Suprapubic skin (tissue), 4 donors: ENCODE measurements around the gene C2. TPM values are rescaled to one million over a fixed set of nuclear protein-coding genes. Genes with fewer than 3 reads are reported as not detected.

Source experiments
- DNase-seq, 2 donors: peaks; one replicate each; pipeline ENCODE4 v3.0.0-alpha.2; 2019; ENCODE audit warnings: low spot score in 2 of 2
- H3K27ac ChIP-seq: fragments of 200-600 bp; sonication (generic); one replicate; pipeline ENCODE4 v1.5.1; 2019
- H3K27me3 ChIP-seq: fragments of 200-600 bp; sonication (generic); one replicate; pipeline ENCODE4 v1.5.1; 2019
- H3K36me3 ChIP-seq: fragments of 200-600 bp; sonication (generic); one replicate; pipeline ENCODE4 v1.5.1; 2019
- H3K4me1 ChIP-seq: fragments of 200-600 bp; sonication (generic); one replicate; pipeline ENCODE4 v1.5.1; 2019
- H3K4me3 ChIP-seq: fragments of 200-600 bp; sonication (generic); one replicate; pipeline ENCODE4 v1.5.1; 2019; ENCODE audit warnings: mild to moderate bottlenecking
- H3K9me3 ChIP-seq: fragments of 200-600 bp; sonication (generic); one replicate; pipeline ENCODE4 v1.5.1; 2019
- EP300 ChIP-seq: sonication (generic); formaldehyde crosslinking; IDR thresholded peaks from one replicate; pipeline ENCODE4 v1.6.1; 2017; ENCODE audit warnings: antibody characterized with exemption
- POLR2A ChIP-seq, 2 donors: fragments of 450-650 bp; IDR thresholded peaks; one replicate each; pipeline ENCODE4 v1.6.1; 2017; ENCODE audit warnings: antibody characterized with exemption in 2 of 2, mild to moderate bottlenecking in 2 of 2, moderate library complexity in 2 of 2
- POLR2AphosphoS5 ChIP-seq, 3 donors: sonication (generic); formaldehyde crosslinking; IDR thresholded peaks; one replicate each; pipeline ENCODE4 v1.6.1; 2017; ENCODE audit warnings: antibody characterized with exemption in 3 of 3
- WGBS: methylation state at CpG from one replicate; pipeline ENCODE4 v1.1.5; 2018; 5-methylcytosine and 5-hydroxymethylcytosine counted together
- total RNA-seq, 4 donors: library from RNA; depleted of rRNA; stranded (reverse); fragments of >200 nt; gene quantifications; one replicate each; pipeline ENCODE4 v1.1.0, GENCODE V29; 2016
- TF ChIP-seq, protein P1 (sequence below), 2 donors: fragments of 200-600 bp in 1 of 2; fragments of 450-650 bp in 1 of 2; sonication (generic) in 1 of 2; IDR thresholded peaks; one replicate each; pipeline ENCODE4 v1.5.1; 2016 to 2019; ENCODE audit warnings: antibody characterized with exemption in 2 of 2, mild to moderate bottlenecking in 1 of 2, moderate library complexity in 1 of 2

C2 gene
- total RNA-seq, 4 donors from 2014 or later = 2.6 to 6.4 (median 4.1) TPM

GRCh38 chr6:31933537-31933936 lies 6.0 kb downstream of the C2 start:
- DNase-seq = no peak
- TF ChIP-seq, protein P1, sequence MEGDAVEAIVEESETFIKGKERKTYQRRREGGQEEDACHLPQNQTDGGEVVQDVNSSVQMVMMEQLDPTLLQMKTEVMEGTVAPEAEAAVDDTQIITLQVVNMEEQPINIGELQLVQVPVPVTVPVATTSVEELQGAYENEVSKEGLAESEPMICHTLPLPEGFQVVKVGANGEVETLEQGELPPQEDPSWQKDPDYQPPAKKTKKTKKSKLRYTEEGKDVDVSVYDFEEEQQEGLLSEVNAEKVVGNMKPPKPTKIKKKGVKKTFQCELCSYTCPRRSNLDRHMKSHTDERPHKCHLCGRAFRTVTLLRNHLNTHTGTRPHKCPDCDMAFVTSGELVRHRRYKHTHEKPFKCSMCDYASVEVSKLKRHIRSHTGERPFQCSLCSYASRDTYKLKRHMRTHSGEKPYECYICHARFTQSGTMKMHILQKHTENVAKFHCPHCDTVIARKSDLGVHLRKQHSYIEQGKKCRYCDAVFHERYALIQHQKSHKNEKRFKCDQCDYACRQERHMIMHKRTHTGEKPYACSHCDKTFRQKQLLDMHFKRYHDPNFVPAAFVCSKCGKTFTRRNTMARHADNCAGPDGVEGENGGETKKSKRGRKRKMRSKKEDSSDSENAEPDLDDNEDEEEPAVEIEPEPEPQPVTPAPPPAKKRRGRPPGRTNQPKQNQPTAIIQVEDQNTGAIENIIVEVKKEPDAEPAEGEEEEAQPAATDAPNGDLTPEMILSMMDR (IDR thresholded peaks at IDR 0.05) = no peak
- TF ChIP-seq POLR2AphosphoS5 (IDR thresholded peaks at IDR 0.05) (no peak), POLR2A (IDR thresholded peaks at IDR 0.05) (no peak), EP300 (no peak)
- Histone ChIP-seq H3K27ac (no peak overlapping the region), H3K27me3 (no peaks in the 10 kb centered on the region), H3K4me3 (no peak overlapping the region), H3K4me1 (no peaks in the 10 kb centered on the region), H3K36me3 (no peaks in the 10 kb centered on the region), H3K9me3 (no peaks in the 10 kb centered on the region)
- WGBS = 87% methylated on average over 19 of the region's 19 CpGs

GRCh38 chr6:31935021-31935420 lies 7.5 kb downstream of the C2 start:
- Histone ChIP-seq H3K9me3 (no peaks in the 10 kb centered on the region), H3K36me3 (no peaks in the 10 kb centered on the region), H3K4me3 (no peak overlapping the region), H3K27me3 (no peaks in the 10 kb centered on the region), H3K27ac (no peak overlapping the region), H3K4me1 (no peaks in the 10 kb centered on the region)
- WGBS = 80% methylated on average over 3 of the region's 3 CpGs
- TF ChIP-seq POLR2A (IDR thresholded peaks at IDR 0.05) = no peak
- no peak for TF ChIP-seq POLR2AphosphoS5 (IDR thresholded peaks at IDR 0.05)
- no peak for TF ChIP-seq EP300
- TF ChIP-seq, protein P1 (IDR thresholded peaks at IDR 0.05) = no peak
- no peak for DNase-seq

- Histone ChIP-seq H3K4me1 (no peaks in the 10 kb centered on the region), H3K36me3 (no peaks in the 10 kb centered on the region), H3K4me3 (no peak overlapping the region), H3K9me3 (no peaks in the 10 kb centered on the region), H3K27ac (no peak overlapping the region), H3K27me3 (no peaks in the 10 kb centered on the region)
- DNase-seq = no peak
- TF ChIP-seq, protein P1 (IDR thresholded peaks at IDR 0.05) = no peak
- TF ChIP-seq POLR2A (IDR thresholded peaks at IDR 0.05) (no peak), EP300 (no peak), POLR2AphosphoS5 (IDR thresholded peaks at IDR 0.05) (no peak)
- 85% methylated on average over 9 of the region's 9 CpGs for WGBS
These were observed 8.3 kb downstream of the C2 start for GRCh38 chr6:31935823-31936222.

- Histone ChIP-seq H3K9me3 (no peaks in the 10 kb centered on the region), H3K27ac (no peak overlapping the region), H3K4me1 (peaks cover 6% of the 10 kb centered on the region), H3K27me3 (no peaks in the 10 kb centered on the region), H3K36me3 (no peaks in the 10 kb centered on the region), H3K4me3 (no peak overlapping the region)
- no peak for DNase-seq
- WGBS = 19% methylated on average over 6 of the region's 6 CpGs
- TF ChIP-seq POLR2A (IDR thresholded peaks at IDR 0.05) (no peak), POLR2AphosphoS5 (IDR thresholded peaks at IDR 0.05) (no peak), EP300 (no peak)
- TF ChIP-seq, protein P1 (IDR thresholded peaks at IDR 0.05) = no peak
These were observed 12.7 kb downstream of the C2 start for GRCh38 chr6:31940256-31940664.

DNA sequence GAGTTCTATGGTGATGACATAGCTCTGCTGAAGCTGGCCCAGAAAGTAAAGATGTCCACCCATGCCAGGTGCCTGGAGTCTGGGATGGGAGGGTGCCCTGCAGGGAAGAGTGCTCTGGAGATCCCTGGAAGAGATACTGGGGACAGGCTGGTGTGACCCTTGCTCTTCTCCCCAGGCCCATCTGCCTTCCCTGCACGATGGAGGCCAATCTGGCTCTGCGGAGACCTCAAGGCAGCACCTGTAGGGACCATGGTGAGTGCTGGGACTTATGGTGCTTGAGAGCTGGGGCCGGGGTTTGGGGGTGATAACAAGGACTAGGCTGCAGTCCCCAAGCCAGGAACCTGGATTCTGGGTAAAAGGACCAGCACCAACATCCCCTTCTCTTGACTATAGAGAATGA lies 16.2 kb downstream of the C2 start:
- 86% methylated on average over 3 of the region's 3 CpGs for WGBS
- DNase-seq = no peak
- TF ChIP-seq EP300 (no peak), POLR2A (IDR thresholded peaks at IDR 0.05) (no peak), POLR2AphosphoS5 (IDR thresholded peaks at IDR 0.05) (no peak)
- TF ChIP-seq, protein P1 (IDR thresholded peaks at IDR 0.05) = no peak

More for the DNA sequence above, 16.2 kb downstream of the C2 start:
- no peaks in the 10 kb centered on the region for H3K36me3 ChIP-seq
- no peak overlapping the region for H3K4me3 ChIP-seq
- H3K27me3 ChIP-seq = no peaks in the 10 kb centered on the region
- peaks cover 21% of the 10 kb centered on the region for H3K4me1 ChIP-seq
- no peak overlapping the region for H3K27ac ChIP-seq
- H3K9me3 ChIP-seq = no peaks in the 10 kb centered on the region
